HG02870 (cell line): ENCODE data around the gene SMYD2.
A peak's percentile ranks its signal among the peaks of the same experiment; 100 is the strongest.

ENCODE experiments used
- ATAC-seq: cut with Tn5 transposase; IDR thresholded peaks from one replicate; pipeline ENCODE4 v1.9.1; 2021; ENCODE audit warnings: mild to moderate bottlenecking, moderate library complexity; ENCODE audit not compliant: unreplicated experiment

The SMYD2 gene

GRCh38 chr1:214327514-214327913 is 46.6 kb downstream of the SMYD2 start:
- no peak for ATAC-seq

GRCh38 chr1:214328770-214329469 is 48.0 kb downstream of the SMYD2 start:
- peak; percentile 88 for ATAC-seq

DNA sequence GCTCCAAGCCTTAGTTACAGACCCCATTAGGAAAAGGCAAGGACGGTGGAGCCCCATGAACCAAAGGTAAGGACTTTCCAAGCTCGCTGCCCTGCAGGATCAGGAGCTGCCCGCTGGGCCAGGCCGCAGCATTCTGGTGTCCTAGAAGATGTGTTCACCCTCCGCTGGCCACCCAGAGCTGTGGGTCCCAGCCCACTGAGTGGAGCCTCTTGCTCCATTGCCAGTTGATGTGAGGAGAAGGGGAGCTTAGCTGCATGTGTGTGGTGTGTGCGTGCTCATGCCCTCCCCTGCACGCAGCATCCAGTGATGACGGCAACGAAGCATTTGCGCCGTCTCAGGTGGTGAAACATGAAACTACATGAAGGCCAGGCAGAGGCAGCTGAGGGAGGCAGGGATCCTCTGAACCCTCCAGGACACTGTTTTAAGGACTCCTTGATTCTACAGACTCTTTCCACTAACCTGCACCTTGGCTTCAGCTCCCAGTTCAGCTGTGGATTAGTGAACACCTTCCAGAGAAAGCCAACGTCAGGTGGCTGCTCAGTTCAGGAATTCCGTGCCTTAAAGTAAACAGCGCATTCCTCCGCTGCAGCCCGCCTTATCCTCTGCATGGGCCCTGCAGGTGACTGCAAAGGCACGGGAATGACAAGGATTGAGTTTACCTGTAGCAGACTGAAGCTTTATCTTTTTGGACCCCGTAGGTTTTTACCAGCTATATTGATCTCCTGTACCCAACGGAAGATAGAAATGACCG is 48.7 kb downstream of the SMYD2 start:
- ATAC-seq = no peak

DNA sequence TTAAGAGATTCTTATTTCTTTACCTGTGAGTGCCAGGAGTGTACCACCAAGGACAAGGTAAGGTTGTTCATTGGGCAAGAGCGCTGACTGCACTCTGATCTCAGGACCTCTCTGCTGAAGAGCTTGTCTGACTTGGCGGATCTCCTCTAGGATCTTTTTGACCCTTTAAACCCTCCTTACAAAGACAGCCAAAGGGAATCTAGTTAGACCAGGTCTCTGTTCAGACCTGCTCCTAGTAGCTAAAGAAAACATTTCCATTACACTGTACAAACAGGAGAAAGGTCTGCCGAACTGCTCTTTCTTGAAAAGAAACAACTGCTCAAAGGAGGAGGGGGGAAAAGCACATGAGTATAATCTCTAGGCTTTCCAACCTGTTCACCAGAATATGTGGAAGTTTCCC is 49.3 kb downstream of the SMYD2 start:
- no peak for ATAC-seq

DNA sequence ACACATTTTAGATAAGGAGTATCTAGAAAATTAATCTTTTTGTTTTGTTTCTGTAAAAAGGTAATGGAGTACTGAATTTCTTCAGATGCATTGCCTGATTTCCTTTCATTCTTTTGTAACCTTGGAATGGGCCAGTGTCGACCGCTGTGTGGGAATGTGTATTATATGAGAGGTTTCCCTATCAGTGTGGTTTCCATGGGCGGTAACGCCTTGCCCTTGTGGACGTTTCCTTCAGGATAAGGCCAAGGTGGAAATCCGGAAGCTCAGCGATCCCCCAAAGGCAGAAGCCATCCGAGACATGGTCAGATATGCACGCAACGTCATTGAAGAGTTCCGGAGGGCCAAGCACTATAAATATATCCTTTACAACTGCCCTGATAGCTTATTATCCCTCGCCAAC is 49.8 kb downstream of the SMYD2 start:
- ATAC-seq = no peak

- no peak for ATAC-seq
Measured at GRCh38 chr1:214331180-214331579, 50.2 kb downstream of the SMYD2 start.

- ATAC-seq = no peak
Measured at GRCh38 chr1:214331827-214332423, 51.0 kb downstream of the SMYD2 start.

DNA sequence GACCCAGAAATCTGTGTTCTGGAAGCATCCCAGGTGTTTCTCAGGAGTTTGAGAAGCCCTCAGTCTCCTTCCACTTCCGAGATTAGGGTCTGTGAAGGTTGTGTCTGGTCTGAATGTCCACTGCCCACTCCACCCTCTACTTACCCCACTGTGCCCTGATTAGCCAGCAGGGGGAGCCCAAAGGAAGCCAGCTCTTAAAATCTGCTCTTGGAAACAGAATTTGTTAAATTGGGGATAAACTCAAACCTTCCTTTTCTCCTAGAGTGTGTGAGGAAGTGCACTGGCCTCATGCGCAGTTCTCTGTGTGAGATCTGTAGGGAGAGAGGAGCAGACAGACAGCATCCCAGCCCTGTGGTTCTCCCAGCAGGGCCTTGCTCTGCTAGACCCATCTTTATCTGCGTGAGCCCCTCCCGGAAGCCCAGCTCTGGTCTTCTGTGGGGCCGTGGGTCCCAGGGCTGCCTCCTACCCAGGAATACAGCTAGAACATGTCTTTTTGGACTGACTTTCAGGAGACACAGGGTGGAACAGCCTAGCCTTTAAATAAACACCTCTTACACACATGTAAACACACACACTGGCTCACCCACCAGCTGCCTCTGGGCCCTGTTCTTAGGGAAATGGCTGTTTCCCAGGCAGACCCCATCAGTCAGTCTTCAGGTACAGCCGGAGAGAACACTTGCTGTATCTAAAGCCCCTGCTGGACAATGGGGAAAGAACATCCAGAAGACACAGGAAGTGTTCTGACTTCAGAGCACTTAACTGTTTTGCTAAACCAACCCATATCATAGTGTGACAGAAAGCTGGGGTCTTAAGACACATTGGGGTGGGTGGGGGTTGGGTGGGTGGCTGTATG is 52.2 kb downstream of the SMYD2 start:
- ATAC-seq = no peak

GRCh38 chr1:214335567-214335966 is 54.6 kb downstream of the SMYD2 start:
- ATAC-seq = no peak

GRCh38 chr1:214337015-214337414 is 56.1 kb downstream of the SMYD2 start:
- ATAC-seq = no peak

GRCh38 chr1:214337511-214337910 is 56.6 kb downstream of the SMYD2 start:
- ATAC-seq = no peak

- ATAC-seq = no peak
Measured at GRCh38 chr1:214338212-214338611, 57.3 kb downstream of the SMYD2 start.

- ATAC-seq = no peak
Measured at GRCh38 chr1:214341459-214341858, 60.5 kb downstream of the SMYD2 start.

DNA sequence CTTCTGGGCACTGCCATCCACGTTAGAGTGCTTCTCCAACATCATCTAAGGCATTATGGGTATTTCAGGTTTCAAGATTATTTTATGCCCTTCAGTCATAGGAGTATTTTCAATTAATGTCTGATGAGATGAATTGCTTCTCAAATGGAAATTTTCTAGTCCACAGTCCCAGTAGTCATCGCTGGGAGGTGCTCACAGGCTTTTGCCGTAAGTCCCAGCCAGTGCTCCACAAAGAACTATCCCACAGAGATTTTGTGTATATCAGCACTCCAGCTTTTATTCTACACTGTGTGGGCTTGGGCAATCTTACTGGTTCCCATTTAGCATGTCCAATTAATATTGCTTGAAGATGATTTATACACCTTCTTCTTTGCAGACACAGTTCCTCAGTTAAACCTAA is 61.0 kb downstream of the SMYD2 start:
- no peak for ATAC-seq

DNA sequence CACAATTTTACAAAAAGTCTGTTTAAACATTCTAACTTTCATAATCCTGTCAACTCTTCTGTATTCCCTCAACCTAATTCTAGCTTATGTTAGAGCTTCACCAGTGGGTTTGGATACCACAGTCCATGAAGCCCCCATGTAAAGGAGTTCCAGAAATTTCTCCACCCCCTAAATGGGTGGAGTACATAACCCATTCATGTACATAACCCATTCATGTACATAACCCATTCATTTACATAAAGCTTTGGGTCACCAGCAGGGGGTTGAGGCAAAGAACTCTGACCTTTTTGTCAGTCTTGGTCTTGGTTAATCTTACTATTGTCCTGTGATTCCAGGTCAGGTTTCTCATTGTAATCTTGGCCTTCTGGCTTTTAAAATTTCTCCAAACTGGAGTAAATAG is 61.6 kb downstream of the SMYD2 start:
- no peak for ATAC-seq

DNA sequence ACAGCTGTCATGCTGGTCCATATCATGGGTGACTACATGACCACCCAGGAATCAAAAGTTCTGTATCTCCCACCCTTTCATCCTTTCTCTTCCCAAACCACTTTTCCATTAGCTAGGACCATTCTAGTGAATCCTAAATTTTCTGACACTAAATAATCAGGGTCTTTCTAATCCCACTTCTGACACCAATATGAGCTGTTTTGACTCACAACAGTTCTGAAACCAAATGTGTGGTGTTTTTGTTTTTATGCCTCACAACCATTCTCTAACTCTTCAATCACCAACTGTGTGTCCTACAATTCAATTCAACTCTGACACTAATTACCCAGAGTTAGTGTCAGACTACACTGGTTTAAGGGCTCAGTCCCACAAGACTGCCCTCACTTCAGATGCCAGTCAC is 63.9 kb downstream of the SMYD2 start:
- no peak for ATAC-seq

GRCh38 chr1:214349008-214349407 is 68.0 kb downstream of the SMYD2 start:
- no peak for ATAC-seq

- no peak for ATAC-seq
Measured at GRCh38 chr1:214349781-214350180, 68.8 kb downstream of the SMYD2 start.

GRCh38 chr1:214351551-214352277 is 70.8 kb downstream of the SMYD2 start:
- ATAC-seq = no peak

GRCh38 chr1:214352838-214353237 is 71.9 kb downstream of the SMYD2 start:
- no peak for ATAC-seq
